Measurements from ENCODE around the gene DPYSL4.

DPYSL4 gene

DNA sequence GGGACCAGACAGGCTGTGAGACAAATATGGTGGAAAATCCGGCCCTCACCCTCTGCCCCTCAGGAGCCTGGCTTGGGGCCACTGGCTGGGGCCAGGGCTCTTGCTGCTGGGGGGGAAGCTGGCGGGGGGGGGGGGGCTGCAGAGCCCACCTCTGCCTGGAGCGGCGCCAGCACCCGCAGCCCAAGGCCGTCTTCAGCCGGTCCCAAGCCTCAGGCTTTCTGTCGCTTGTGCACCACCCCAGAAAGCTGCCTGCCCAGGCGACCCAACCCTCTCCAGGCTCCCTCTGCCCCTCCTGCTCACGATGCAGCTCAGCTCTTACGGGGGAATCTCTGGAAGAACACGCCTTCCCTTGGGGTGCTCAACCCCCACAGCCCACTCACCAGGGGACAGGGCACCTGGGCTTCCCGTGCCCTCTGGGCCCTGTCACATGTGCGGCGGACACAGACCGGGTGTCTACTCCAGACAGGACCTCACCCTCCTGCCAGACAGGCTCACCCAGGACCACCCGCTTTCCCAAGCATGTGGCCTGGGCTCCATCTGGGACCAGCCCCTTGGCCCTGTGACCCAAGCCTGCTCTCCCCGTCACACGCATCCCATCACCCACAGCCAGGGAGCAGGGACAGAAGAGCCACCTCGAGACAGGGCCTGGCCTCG is 43.9 kb downstream of the DPYSL4 start:
- DNase-seq = no peak

DNA sequence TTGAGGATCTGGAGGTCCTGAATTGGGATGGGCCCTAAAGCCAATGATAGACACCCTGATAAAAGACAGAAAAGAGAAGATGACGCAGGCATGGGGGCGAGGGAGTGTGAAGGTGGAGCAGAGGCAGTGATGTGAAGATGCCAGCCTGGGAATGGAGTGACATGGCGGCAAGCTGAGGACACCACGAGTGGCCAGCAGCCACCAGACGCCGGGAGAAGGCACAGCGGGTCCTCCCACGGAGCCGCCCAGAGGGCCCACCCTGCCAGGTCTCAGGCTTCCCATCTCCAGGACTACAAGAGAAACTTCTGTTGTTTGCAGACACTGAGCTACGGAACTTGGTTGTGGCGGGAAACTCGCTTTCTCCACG is 44.9 kb downstream of the DPYSL4 start:
- no peak for DNase-seq

DNA sequence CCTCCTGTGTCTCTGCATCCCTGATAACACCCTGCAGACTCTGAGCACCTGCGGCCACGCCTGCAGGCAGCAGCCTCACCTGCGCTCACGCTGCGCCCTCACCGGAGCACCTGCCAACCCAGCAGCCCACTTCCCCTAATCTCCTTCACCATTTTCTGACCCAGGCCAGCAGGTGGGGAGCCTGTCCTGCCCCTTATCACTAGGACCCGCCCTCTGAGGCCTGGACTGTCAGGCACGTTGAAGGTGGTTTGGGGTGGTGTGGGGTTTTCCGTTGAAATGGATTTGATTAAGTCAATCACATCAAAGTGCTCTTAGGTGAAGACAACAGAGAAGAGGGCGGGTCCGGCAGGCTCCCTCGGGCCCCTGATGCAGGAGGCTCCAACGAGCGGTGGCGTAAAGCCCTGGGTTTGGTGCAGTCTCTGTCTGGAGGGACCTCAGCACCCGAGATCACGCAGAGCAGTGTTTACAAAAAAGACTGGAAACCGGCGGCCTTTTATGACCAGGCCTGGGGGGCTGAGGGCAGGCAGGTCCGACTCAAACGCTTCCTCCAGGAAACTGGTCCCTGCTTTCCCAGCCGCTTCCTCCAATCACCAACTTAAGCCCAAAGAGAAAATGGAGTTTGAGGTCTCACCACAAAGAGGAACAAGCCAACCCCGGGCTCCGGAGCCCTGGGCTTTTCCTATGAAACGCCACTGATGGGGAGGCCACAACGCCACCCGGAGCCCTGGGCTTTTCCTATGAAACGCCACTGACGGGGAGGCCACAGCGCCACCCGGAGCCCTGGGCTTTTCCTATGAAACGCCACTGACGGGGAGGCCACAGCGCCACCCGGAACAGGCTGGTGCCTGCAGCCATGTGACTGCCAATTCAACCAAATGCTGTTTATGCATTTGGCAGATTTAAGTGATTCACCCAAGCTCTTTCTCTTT is 45.5 kb downstream of the DPYSL4 start:
- peak; percentile 36 to 47 for DNase-seq

DNA sequence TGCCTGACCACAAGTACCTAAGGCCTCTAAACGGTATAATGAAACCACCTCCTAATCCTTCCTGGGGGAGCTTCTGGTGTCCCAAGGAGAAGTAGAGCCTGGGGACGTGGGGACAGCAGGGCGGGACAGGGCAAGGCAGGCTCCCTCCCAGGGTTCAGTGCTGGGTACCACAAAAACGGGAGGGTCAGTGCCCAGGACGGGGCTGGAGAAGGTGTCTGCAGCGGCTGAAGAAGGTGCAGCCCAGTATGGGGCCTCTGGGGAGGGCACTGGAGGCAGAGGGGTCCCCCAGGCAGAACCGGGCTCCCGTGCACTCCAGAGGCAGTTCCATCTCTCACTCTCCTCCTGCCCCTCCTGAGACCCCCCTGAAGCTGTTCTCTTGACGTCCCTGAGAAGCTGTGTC is 46.2 kb downstream of the DPYSL4 start:
- DNase-seq = no peak

DNA sequence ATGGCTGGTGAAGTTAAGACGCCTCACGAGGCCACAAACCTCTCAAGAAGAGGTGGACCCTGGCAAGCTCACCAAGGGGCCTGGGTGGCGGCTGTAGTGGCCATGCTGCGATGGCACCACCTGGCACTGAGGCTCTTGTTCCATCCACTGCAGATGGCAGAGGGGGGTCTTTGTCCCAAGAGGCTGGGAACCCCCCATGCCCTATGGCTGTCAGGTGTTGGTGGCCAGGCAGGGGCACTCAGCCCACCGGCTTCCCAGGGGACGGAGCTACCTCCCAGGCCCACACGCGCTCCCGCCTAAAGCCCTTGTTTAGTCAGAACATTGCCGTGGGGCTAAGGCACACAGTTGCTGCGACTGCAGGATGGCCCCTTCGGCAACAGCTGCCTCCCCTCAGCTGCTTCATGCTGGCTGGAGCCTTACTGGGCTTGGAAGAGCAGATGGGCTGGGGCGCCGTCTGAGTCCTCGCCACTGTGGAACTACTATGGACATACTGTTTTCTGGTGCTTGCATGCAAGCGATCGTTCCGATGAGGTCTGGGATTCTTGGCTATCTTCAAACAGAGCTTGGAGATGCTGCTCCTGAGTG is 46.8 kb downstream of the DPYSL4 start:
- no peak for DNase-seq

DNA sequence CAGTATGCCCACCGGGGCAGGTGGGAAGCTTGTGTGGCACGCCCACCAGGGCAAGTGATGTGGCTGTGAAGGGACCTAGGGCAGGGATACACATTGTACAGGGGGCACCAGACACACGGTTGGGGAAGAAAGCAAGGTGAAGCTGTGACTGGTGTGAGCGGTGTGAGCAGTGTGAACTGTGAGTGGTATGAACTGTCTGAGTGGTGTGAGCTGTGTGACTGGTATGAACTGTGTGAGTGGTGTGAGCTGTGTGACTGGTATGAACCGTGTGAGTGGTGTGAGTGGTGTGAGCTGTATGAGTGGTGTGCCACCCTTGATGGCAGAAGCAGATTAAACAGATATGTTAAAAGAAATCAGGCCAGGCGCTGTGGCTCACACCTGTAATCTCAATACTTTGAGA is 48.1 kb downstream of the DPYSL4 start:
- no peak for DNase-seq

DNA sequence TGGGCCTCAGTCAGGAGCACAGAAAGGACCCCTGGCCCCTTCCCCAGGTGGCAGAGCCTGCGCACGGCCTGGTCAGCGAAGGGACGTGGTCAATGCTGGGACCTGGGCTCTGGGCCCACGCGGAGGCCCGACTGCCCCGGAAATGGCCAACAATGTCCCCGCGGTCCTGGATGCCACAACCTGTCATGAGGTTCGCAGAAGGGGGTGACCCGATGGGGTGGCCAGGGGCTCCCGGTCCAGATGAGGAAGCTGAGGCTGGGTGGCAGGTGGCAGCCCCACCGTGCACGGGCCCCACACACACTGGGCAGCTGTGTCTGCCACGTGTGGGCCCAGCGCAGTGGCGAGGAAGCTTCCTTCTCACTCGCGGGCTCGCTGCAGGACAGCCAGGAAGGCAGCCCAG is 49.4 kb downstream of the DPYSL4 start:
- no peak for DNase-seq

DNA sequence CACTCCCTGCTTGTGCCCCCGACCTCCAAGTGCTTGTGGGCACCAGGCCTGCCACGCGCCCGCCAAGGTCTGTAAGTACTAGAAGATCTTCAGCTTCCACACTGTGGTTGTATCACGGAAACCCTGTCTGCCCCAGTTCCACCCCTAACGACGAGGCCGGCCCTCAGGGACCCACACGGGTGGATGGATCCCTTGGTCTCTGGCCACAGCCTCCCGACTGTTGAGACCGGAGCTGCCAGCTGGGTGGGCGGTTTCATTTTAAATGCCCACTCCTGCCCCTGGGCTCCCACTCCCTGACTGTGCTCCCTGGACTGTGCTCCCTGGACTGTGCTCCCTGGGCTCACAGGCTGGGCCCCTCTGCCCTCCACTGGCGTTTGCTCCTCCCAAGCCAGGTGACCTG is 50.1 kb downstream of the DPYSL4 start:
- DNase-seq = no peak

DNA sequence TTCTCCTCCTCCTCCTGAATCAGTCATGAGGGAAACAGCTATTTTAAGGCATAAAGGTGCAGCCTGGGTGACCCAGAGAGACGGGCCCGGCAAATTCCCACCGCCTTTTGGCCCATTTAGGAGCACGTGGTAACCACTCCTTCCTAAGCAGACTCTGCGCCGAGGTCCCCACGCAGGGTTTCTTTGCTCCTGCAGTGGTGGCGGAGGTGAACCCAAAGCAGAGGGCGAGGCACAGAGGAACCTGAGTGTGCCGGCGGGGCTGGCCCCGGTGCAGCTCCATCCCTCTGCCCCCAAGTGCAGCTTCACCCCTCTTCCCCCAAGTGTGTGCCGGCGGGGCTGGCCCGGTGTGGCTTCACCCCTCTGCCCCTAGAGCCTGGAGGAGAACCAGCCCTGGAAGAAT is 50.6 kb downstream of the DPYSL4 start:
- DNase-seq = no peak

DNA sequence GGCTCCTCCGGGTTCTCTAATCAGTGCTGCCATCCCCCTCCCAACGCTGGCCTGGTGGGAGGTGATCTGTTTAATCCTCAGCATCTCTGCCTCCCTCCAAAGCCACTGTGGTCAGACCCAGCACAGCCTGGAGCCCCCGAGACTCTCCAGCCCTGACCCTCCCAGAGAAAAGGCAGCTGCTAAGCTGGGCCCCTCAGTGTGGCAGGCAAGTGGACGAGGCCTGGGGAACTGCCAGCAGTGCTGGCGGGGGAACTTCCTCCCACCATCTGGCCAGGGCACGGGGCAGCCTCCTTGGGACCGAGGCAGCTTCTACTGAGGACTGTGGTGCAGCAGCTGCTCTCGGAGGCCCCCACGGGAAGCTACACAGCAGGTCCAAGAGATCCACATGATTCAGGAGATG is 51.1 kb downstream of the DPYSL4 start:
- no peak for DNase-seq

DNA sequence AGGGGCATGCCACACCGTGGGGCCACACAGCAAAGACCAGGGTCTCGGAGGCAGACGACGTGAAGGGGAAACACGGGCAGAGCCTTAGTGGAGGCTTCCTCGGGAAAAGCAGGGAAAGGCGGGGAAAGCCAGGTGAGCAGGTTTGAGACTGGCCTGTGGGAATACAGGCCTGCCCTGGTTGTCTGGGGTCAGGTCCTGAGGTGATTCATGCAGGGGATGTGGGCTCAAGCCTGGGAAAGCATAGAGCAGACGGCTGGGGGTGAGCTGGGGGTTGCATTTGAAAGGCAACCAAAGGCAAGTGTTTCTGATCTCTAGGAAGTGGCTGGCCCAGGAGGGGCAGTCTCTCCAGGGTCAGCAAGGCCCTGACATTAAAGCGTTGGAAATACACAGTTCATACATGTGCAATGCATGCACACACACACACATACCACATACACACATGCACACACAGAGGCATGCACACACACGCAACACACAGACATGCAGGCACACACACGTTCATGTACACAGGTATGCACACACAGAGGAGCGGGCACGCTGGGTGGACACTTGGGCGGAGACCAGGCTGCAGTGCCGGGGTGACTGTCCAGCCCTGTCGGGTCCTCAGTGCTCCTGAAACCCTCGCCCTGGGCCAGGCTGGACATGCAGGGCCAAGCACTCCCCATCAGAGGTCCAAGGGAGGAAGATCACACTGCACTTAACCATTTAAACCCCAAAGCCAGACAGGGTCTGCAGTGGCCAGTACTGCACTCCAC is 51.8 kb downstream of the DPYSL4 start:
- no peak for DNase-seq

DNA sequence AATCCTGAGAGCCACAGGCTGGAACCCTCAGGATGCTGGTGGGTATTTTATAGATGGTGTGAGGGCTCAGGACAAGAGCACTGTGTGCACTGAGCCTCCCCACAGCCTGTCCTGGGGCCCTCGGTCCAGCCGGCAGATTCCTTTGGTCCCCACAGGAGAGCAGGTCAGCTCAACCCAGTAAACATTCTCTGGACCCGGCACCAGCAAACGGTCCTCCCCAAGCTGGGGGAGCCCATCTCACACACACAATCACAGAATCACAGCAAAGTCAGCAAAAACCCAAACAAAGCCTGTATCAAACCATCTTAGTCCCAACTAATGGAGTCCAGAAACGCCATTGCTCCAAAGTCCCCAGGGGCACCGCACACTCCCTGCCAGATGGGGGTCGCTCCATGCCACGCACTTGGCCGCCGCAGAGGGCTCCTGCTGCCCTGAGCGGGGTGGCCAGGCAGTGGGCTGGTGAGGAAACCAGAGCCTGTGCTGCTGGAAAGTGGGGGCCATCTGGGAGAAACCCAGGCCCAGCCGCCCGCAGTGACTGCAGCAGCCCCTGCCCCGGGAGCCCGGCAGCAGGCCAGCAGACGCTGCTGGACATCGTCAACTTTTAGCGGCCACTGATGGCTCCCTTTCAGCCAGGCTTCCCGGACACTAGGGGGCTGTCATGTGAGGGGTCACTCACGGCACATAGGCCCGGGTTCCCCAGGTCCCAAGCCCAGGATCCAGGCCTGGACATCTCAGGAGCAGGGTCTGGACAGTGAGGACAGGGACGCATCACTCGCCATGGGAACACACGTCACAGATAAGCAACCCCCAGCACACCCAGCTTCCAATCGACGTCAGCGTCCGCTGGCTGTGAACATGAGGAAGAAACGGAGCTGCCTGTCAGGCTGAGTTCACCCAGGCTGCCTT is 52.6 kb downstream of the DPYSL4 start:
- no peak for DNase-seq

DNA sequence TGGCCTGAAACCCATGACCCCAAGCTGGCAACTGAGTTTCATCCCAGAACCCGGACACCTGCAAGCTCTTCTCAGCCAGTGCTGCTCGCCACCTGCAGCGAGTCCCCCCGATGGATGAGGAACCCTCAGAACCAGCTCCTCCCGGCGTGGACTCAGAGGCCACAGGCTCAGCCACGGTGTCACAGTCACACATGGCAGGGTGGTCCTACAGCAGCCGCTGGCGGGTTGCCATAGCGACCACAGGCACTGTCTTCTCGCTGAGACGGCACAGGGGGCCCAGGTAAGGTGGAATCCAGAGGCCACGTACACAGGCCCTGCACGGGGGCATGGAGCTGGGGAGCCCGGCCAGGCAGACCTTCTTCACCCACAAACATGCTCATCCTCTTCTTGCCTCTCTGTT is 53.4 kb downstream of the DPYSL4 start:
- no peak for DNase-seq

DNA sequence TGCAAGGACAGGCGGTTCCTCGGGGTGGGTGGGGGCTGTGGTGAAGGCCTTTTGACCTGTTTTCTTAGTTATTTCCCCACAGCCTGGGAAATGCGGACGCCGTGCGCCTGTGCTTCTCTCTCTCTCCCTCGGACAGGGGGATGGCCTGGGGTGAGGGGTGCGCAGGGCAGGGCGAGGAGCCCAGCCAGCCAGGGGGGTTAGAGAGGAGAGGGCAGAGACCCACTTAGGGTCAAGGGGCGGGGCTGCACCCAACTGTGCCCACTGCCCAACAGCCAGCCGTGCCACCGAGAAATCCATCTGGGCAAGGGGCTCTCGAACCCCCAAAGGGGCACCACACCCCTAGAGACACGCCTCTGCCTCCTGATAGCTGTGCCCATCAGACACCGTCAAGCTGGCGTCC is 53.8 kb downstream of the DPYSL4 start:
- no peak for DNase-seq

DNA sequence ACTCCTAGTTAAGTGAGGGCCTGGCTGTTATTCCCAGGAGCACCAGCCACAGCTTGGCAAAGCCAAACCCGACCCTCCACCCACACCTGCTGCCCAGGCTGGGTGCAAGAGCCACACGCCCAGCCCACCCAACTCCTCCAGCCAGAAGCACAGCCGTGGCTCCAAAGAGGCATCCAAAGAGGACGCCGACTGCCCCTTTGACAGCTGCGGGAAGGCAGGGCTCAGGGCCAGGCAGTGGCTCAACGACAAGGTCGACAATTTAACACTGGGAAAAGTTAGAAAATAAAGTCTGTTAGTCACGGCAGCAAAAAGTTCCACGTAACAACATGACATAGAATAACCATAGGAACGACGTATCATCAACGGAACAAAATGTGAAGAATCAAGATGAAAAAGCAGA is 54.3 kb downstream of the DPYSL4 start:
- no peak for DNase-seq

DNA sequence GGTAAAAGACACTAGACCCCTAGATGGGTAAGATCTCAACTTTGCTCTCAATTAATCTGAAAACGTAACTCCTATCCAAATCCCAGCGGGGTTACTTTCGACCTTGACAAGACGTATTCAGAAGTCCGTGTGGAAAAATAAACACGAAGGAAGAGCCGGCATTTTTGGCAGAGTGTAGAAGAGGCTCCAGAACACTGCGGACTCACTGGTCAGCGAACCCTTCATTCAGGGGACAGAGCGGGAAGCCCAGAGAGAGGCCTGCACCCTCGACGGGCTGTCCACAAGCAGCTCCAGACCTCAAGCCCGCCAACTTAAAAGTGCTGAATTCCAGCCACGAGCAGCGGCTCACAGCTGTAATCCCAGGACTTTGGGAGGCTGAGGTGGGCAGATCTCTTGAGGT is 54.7 kb downstream of the DPYSL4 start:
- DNase-seq = no peak

DNA sequence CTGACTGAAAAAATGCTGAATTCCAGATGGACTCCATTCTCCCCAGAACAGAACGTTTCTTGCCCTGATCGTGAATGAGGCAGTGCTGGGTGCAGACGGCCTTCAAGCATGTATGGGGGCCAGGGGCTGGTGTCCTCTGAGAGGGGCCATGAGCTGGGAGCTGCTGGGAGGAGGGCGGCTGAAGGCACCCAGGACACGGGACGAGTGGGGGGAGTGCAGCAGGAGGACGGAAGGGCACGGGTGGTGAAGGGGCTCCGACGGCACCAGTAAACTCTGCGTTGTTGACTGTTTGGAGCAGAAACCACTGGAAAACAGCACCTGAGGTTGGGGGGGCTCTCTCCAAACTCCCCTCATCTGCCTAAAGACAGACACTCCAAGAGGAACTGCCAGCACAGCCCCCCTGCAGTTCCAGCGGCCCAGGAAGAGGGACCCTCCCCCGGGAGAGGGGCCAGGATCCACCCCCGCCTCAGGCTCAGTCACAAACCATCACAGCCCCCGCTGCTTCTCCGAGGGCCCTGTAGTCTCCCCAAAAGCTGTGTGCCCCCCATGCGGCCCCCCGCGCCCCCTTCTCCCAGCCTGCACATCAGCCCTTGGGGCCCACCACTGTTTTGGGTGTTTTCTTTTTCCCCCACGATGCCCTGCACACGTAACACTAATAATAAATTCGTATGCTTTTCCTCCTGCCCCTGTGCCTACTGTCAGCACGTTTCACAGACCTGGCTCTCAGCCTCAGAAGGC is 55.5 kb downstream of the DPYSL4 start:
- DNase-seq = no peak

DNA sequence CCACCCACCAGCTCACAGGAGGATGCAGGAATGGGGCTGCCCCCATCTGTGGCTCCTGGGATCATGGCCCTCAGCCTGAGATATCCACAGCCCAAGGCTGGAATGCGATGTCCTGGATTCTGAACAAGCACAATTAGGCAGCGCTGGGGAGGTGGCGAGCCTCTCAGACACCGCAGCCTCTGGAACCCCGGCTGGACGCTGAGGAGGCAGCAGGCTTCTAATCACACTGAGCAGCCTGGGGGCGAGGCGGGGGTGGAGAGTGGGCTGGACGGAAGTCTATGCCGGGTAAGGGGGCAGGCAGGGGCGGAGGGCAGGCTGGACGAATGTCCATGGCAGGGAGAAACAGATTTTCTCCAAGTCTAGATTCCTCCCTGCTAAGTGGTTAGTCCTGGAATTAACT is 56.4 kb downstream of the DPYSL4 start:
- no peak for DNase-seq

DNA sequence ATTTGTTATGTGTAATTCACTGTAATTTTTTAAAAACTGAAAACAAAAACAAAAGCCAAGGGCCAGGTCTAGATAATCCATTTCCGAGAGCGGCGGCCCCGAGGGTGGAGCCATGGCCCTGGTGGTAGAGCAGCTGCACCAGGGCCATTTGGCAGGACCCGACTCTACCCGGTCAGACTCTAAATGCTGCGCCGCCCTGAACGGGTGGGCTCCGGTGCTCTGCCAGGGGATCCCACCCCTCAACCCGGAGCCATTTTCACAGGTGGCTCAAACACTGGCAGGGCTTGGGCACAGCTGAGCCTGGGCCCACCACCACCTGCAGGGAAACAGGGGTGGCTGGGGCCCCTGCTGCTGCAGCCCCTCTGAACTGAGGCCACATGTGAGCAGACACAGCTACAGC is 56.9 kb downstream of the DPYSL4 start:
- DNase-seq = no peak

DNA sequence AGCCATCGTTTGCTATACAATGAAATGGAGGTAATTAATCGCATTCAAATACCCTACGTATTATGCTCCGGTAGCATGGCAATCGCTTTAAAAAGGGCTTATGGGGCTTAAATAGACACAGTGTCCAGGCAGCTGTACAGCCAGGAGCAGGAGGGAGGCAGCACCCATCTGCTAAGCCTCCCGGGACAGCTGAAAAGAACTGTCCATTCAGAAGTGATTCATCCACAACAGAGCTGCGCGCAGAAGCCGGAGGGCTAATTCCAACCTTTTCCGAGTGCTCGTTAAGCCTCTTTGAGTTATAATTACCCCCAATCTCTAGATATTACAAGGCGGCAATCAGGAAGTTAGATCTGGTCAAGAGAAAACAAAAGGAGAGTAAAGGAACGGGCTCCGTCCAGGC is 58.3 kb downstream of the DPYSL4 start:
- DNase-seq = no peak

DNA sequence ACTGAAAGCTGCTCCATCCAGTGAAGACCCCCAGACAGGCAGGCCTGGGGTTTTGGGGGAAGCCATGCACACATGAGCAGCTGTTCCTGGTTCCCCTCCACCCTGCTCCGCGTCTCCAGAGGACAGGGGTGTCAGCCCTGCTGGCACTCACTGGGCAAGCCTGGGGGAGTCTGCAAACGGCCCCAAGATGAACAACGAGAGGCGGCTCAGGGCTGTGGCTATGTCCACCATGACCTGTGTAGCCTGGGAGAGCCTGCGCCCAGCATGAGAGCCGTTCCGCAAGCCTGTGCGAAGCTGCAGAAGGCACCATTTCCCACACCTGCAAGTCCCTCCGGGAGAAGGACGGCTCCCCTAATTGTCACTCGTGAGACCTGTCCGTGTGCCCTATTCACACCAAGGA is 59.5 kb downstream of the DPYSL4 start:
- DNase-seq = no peak

DNA sequence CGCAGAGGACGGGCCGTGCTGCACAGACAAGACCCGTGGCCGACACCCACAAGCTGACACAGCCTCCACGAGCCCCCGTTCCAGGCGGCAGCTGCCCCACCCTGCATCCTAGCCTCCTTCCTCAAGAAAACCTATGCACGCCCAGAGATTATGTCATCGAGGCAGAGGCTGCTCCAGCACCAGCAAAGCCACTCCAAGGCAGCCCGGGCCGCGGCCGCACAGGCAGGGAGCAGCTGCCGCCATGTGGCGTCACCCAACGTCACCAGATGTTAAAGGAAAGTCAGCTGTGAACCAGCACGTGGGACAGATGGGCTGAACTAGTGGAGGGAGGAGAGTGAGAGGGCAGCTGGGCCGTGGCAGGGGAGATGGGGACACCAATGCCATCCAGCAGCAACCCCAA is 61.2 kb downstream of the DPYSL4 start:
- no peak for DNase-seq

All from activated CD4-positive, alpha-beta T cell treated with anti-CD3 and anti-CD28 coated beads, Interleukin-2, amount 50 U/mL, for 48 hours (primary cell).